ENCODE measurements around the gene PEAK1.
"Not testable (repeated sequence)": the region's sequence is repeated elsewhere in the genome, so short reads cannot be mapped to it uniquely, and the experiment has no call there.

Gene PEAK1

GRCh38 chr15:77173487-77173886 is 246.4 kb downstream of the PEAK1 start:
- Histone ChIP-seq H3K4me3 (no peak overlapping the region), H3K4me2 (no peak overlapping the region), H3K9ac (no peak overlapping the region), H3K36me3 (peaks cover 0 to 26% (median 0%) of the 10 kb centered on the region in 11 experiments; a peak in 2 of 22 replicates), H3K27me3 (no peaks in the 10 kb centered on the region), H3K4me1 (peaks cover 0 to 14% (median 0%) of the 10 kb centered on the region in 10 experiments; a peak in 2 of 20 replicates), H3K27ac (no peak overlapping the region), H4K20me1 (no peaks in the 10 kb centered on the region), H3K9me3 (replicated peaks in 1 of 11) (peaks cover 0 to 4% (median 0%) of the 10 kb centered on the region in 11 experiments; a peak in 2 of 22 replicates)
- no peak for TF ChIP-seq Cebpa-rat (IDR thresholded peaks at IDR 0.05)

- H4K20me1 ChIP-seq: no peaks in the 10 kb centered on the region
- H3K4me1 ChIP-seq: peaks cover 0 to 9% (median 0%) of the 10 kb centered on the region in 10 experiments; a peak in 1 of 20 replicates
- H3K9ac ChIP-seq: no peak overlapping the region
- H3K9me3 ChIP-seq (replicated peaks in 1 of 11): peaks cover 0 to 4% (median 0%) of the 10 kb centered on the region in 11 experiments; a peak in 2 of 22 replicates
- no peak overlapping the region for H3K27ac ChIP-seq
- H3K4me2 ChIP-seq: no peak overlapping the region
- no peaks in the 10 kb centered on the region for H3K27me3 ChIP-seq
- no peak overlapping the region for H3K4me3 ChIP-seq
- peaks cover 0 to 17% (median 0%) of the 10 kb centered on the region in 11 experiments; a peak in 1 of 22 replicates for H3K36me3 ChIP-seq
- TF ChIP-seq Cebpa-rat (IDR thresholded peaks at IDR 0.05): no peak
Measured at GRCh38 chr15:77171221-77171967, 248.5 kb downstream of the PEAK1 start.

- Histone ChIP-seq H3K4me2 (no peak overlapping the region), H3K4me3 (no peak overlapping the region), H3K27ac (no peak overlapping the region), H3K9me3 (replicated peaks in 1 of 11) (no peaks in the 10 kb centered on the region), H3K27me3 (no peaks in the 10 kb centered on the region), H3K9ac (no peak overlapping the region), H3K4me1 (peaks cover 0 to 9% (median under 1%) of the 10 kb centered on the region in 10 experiments; a peak in 4 of 20 replicates), H3K36me3 (0 out of 22 replicates have a peak, but pooled peaks cover 0 to 6% (median 0%) of the 10 kb centered on the region in 11 experiments), H4K20me1 (no peaks in the 10 kb centered on the region)
- no peak for TF ChIP-seq Cebpa-rat (IDR thresholded peaks at IDR 0.05)
Measured at GRCh38 chr15:77168616-77169015, 251.3 kb downstream of the PEAK1 start.

- no peaks in the 10 kb centered on the region for H4K20me1 ChIP-seq
- no peak overlapping the region for H3K9ac ChIP-seq
- H3K27me3 ChIP-seq: no peaks in the 10 kb centered on the region
- no peaks in the 10 kb centered on the region for H3K9me3 ChIP-seq (replicated peaks in 1 of 11)
- peaks cover 1 to 12% (median 4%) of the 10 kb centered on the region in 10 experiments; a peak in 18 of 20 replicates for H3K4me1 ChIP-seq
- no peak for TF ChIP-seq Cebpa-rat (IDR thresholded peaks at IDR 0.05)
- no peak overlapping the region for H3K4me2 ChIP-seq
- no peak overlapping the region for H3K27ac ChIP-seq
- no peak overlapping the region for H3K4me3 ChIP-seq
- 0 out of 22 replicates have a peak, but pooled peaks cover 0 to 5% (median 0%) of the 10 kb centered on the region in 11 experiments for H3K36me3 ChIP-seq
Measured at GRCh38 chr15:77168141-77168540, 251.8 kb downstream of the PEAK1 start.

GRCh38 chr15:77167406-77167805 is 252.5 kb downstream of the PEAK1 start:
- TF ChIP-seq Cebpa-rat (IDR thresholded peaks at IDR 0.05): no peak
- H3K9me3 ChIP-seq (replicated peaks in 1 of 11): no peaks in the 10 kb centered on the region
- no peak overlapping the region for H3K4me3 ChIP-seq
- H4K20me1 ChIP-seq: no peaks in the 10 kb centered on the region
- H3K27ac ChIP-seq: no peak overlapping the region; a peak in 1 of 22 replicates
- H3K9ac ChIP-seq: no peak overlapping the region
- no peaks in the 10 kb centered on the region for H3K27me3 ChIP-seq
- 0 out of 22 replicates have a peak, but pooled peaks cover 0 to 5% (median 0%) of the 10 kb centered on the region in 11 experiments for H3K36me3 ChIP-seq
- peaks cover 7 to 20% (median 12%) of the 10 kb centered on the region in 10 experiments for H3K4me1 ChIP-seq
- peak overlapping the region in 1 of 11 experiments; percentile 21; a peak in 1 of 22 replicates for H3K4me2 ChIP-seq

GRCh38 chr15:77163781-77164384 is 256.0 kb downstream of the PEAK1 start:
- Histone ChIP-seq H3K27ac (no peak overlapping the region), H3K9ac (no peak overlapping the region), H3K27me3 (no peaks in the 10 kb centered on the region), H4K20me1 (no peaks in the 10 kb centered on the region), H3K4me3 (no peak overlapping the region), H3K4me1 (peaks cover 22 to 43% (median 29%) of the 10 kb centered on the region in 10 experiments), H3K4me2 (peak overlapping the region in 2 of 11 experiments; percentile 54 to 57; a peak in 2 of 22 replicates), H3K9me3 (replicated peaks in 1 of 11) (no peaks in the 10 kb centered on the region), H3K36me3 (0 out of 22 replicates have a peak, but pooled peaks cover 0 to 3% (median 0%) of the 10 kb centered on the region in 11 experiments)
- TF ChIP-seq Cebpa-rat (IDR thresholded peaks at IDR 0.05): no peak

- peaks cover 22 to 41% (median 29%) of the 10 kb centered on the region in 10 experiments for H3K4me1 ChIP-seq
Measured at GRCh38 chr15:77162872-77163633, 256.9 kb downstream of the PEAK1 start.

GRCh38 chr15:77160562-77161478 is 259.1 kb downstream of the PEAK1 start:
- H3K27ac ChIP-seq: peak overlapping the region in 5 of 11 experiments; percentile 4 to 44 (median 25); a peak in 9 of 22 replicates
- peaks cover 0 to 21% (median 0%) of the 10 kb centered on the region in 11 experiments; a peak in 6 of 22 replicates for H3K36me3 ChIP-seq
- peak overlapping the region; percentile 30 to 68 (median 48) for H3K4me2 ChIP-seq

More at GRCh38 chr15:77162872-77163633, 256.9 kb downstream of the PEAK1 start:
- Histone ChIP-seq H3K27ac (peak overlapping the region in 1 of 11 experiments; percentile 12; a peak in 1 of 22 replicates), H3K9me3 (replicated peaks in 1 of 11) (no peaks in the 10 kb centered on the region), H3K36me3 (peaks cover 0 to 7% (median 0%) of the 10 kb centered on the region in 11 experiments; a peak in 4 of 22 replicates), H3K4me2 (peak overlapping the region; percentile 11 to 60 (median 48); a peak in 20 of 22 replicates), H4K20me1 (no peaks in the 10 kb centered on the region), H3K4me3 (no peak overlapping the region), H3K27me3 (no peaks in the 10 kb centered on the region), H3K9ac (no peak overlapping the region)
- no peak for TF ChIP-seq Cebpa-rat (IDR thresholded peaks at IDR 0.05)

GRCh38 chr15:77156000-77156399 is 263.9 kb downstream of the PEAK1 start:
- not testable (repeated sequence) for H3K4me2 ChIP-seq; H4K20me1 ChIP-seq; H3K9me3 ChIP-seq (replicated peaks in 1 of 11)

More at GRCh38 chr15:77160562-77161478, 259.1 kb downstream of the PEAK1 start:
- Histone ChIP-seq H3K4me1 (peaks cover 22 to 37% (median 29%) of the 10 kb centered on the region in 10 experiments), H3K9ac (peak overlapping the region in 7 of 11 experiments; percentile 8 to 36 (median 25); a peak in 8 of 22 replicates), H3K9me3 (replicated peaks in 1 of 11) (no peaks in the 10 kb centered on the region), H4K20me1 (no peaks in the 10 kb centered on the region), H3K27me3 (no peaks in the 10 kb centered on the region), H3K4me3 (no peak overlapping the region)
- no peak for TF ChIP-seq Cebpa-rat (IDR thresholded peaks at IDR 0.05)

More at GRCh38 chr15:77156000-77156399, 263.9 kb downstream of the PEAK1 start:
- not testable (repeated sequence) for H3K27me3 ChIP-seq, H3K27ac ChIP-seq, H3K4me3 ChIP-seq, H3K9ac ChIP-seq
- Histone ChIP-seq H3K4me1 (peaks cover 9 to 12% (median 11%) of the 10 kb centered on the region in 10 experiments; a peak in 19 of 20 replicates), H3K36me3 (peaks cover 0 to 21% (median 0%) of the 10 kb centered on the region in 11 experiments; a peak in 6 of 22 replicates)
